Progenitor cell of endocrine pancreas (in vitro differentiated cells): ENCODE results near the gene PINLYP. TPM values are rescaled to one million over a fixed set of nuclear protein-coding genes. Genes with fewer than 3 reads are reported as not detected.

ENCODE experiments used
- DNase-seq: peaks from one replicate; pipeline ENCODE4 v3.0.0; 2021; ENCODE audit warnings: low spot score; ENCODE audit not compliant: unreplicated experiment
- H3K27ac Mint-ChIP-seq: 2 replicates; pipeline ENCODE4 v1.8.0; 2021; ENCODE audit warnings: mild to moderate bottlenecking, moderate library complexity, mixed read lengths
- H3K27me3 Mint-ChIP-seq: 2 replicates; pipeline ENCODE4 v1.8.0; 2021; ENCODE audit warnings: mixed read lengths
- H3K36me3 Mint-ChIP-seq: 2 replicates; pipeline ENCODE4 v1.8.0; 2022; ENCODE audit warnings: mixed read lengths; ENCODE audit not compliant: insufficient read depth
- H3K4me1 Mint-ChIP-seq: 2 replicates; pipeline ENCODE4 v1.8.0; 2021; ENCODE audit warnings: low read depth, mixed read lengths
- H3K4me3 Mint-ChIP-seq: 2 replicates; pipeline ENCODE4 v1.8.0; 2021; ENCODE audit warnings: low read depth, mild to moderate bottlenecking, moderate library complexity, mixed read lengths
- H3K9me3 Mint-ChIP-seq: 2 replicates; pipeline ENCODE4 v1.8.0; 2021; ENCODE audit warnings: low read depth, mixed read lengths
- CTCF ChIP-seq: fragments of 200-600 bp; sonication (generic); IDR thresholded peaks from one replicate; pipeline ENCODE4 v1.5.0; 2021; ENCODE audit warnings: antibody characterized with exemption, mild to moderate bottlenecking; ENCODE audit not compliant: unreplicated experiment
- total RNA-seq: library from RNA; stranded (reverse); gene quantifications from 2 replicates; pipeline ENCODE4 v1.2.1, GENCODE V29; 2021

PINLYP gene
- total RNA-seq, 1 donor from 2014 or later, result 7.7 TPM

DNA sequence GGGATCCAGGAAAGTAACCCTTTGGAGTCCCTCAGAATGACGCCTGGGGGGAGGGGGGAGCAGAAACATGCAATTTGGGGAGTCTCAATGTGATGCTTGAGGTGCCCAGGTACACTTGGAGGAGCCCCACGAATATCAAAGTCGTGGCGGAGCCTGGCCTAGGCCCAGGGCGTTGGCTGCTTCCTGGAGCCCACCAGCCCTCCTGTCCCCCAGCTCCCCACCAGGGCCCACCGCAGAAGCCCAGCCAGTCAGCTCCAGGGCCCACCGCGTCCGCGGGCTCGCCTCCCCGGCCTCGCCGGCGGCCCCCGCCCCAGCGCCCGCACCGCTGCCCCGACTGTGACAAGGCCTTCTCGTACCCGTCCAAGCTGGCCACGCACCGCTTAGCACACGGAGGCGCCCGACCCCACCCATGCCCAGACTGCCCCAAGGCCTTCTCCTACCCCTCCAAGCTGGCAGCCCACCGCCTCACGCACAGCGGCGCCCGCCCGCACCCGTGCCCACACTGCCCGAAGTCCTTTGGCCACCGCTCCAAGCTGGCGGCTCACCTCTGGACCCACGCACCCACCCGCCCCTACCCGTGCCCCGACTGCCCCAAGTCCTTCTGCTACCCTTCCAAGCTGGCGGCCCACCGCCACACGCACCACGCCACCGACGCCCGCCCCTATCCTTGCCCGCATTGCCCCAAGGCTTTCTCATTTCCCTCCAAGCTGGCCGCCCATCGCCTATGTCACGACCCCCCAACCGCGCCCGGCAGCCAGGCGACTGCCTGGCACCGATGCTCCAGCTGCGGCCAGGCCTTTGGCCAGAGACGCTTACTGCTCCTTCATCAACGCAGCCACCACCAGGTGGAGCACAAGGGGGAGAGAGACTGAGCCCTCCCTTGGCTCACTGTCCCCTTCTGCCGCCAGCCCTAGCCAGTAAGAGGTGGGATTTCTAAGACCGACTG is 40.5 kb upstream of the PINLYP start:
- peaks cover 5% of the 10 kb centered on the region for H3K9me3 Mint-ChIP-seq
- peak overlapping the region; percentile 41 for H3K4me3 Mint-ChIP-seq
- H3K4me1 Mint-ChIP-seq, result peaks cover 7% of the 10 kb centered on the region
- H3K27ac Mint-ChIP-seq, result no peak overlapping the region
- no peaks in the 10 kb centered on the region for H3K27me3 Mint-ChIP-seq
- DNase-seq, result peak; percentile 49
- peak; percentile 61 for TF ChIP-seq CTCF
- H3K36me3 Mint-ChIP-seq, result peaks cover 27% of the 10 kb centered on the region

DNA sequence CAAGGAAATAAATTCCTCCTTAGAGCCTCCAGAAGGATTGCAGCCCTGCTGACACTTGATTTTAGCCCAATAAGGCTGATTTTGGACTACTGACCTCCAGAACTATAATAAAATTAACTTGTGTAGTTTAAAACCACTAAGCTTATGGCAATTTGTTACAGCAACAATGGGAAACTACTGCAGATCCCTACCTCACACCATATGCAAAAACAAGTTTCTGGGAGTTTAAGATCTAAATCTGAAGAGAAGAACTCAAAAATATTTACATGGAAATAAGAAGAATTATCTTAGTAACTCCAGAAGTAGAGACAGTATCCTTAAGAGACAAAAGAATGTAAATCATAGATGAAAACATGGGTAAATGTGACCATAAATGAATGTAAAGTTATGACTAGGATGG is 36.7 kb upstream of the PINLYP start:
- Mint-ChIP-seq H3K36me3 (peaks cover 47% of the 10 kb centered on the region), H3K4me3 (no peak overlapping the region), H3K9me3 (peaks cover 5% of the 10 kb centered on the region), H3K4me1 (peaks cover 2% of the 10 kb centered on the region), H3K27ac (no peak overlapping the region), H3K27me3 (no peaks in the 10 kb centered on the region)
- no peak for DNase-seq
- TF ChIP-seq CTCF, result no peak

GRCh38 chr19:43540381-43540780 is 35.2 kb upstream of the PINLYP start:
- no peak for DNase-seq
- Mint-ChIP-seq H3K36me3 (peaks cover 52% of the 10 kb centered on the region), H3K9me3 (peaks cover 5% of the 10 kb centered on the region), H3K4me3 (no peak overlapping the region), H3K4me1 (peaks cover under 1% of the 10 kb centered on the region), H3K27me3 (no peaks in the 10 kb centered on the region), H3K27ac (no peak overlapping the region)
- TF ChIP-seq CTCF, result no peak

- DNase-seq, result no peak
- Mint-ChIP-seq H3K36me3 (peaks cover 50% of the 10 kb centered on the region), H3K4me1 (no peaks in the 10 kb centered on the region), H3K9me3 (peaks cover 5% of the 10 kb centered on the region), H3K27ac (no peak overlapping the region), H3K4me3 (no peak overlapping the region), H3K27me3 (no peaks in the 10 kb centered on the region)
- no peak for TF ChIP-seq CTCF
Observed at GRCh38 chr19:43541920-43542650, 33.5 kb upstream of the PINLYP start.

DNA sequence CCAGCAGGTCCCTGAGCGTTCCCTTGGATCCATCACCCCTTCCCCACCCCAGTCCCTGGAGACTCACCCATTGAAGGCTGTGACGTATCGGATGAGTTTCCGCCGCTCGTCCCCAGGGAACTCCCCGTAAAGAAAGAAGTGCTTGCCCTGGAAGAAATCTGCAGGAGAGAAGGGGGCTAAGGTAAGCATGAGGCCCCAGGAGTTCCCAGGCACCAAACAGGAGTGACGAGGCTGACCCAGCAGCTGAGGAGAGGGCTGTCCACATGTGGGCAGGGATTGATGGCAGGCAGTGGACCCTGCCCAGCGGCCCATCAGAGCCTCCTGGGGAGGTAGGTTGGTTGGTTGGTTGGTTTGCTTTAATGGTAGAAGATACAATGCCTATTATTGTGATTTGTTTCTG is 31.5 kb upstream of the PINLYP start:
- Mint-ChIP-seq H3K9me3 (peaks cover 3% of the 10 kb centered on the region), H3K27ac (no peak overlapping the region), H3K36me3 (peaks cover 44% of the 10 kb centered on the region), H3K27me3 (no peaks in the 10 kb centered on the region), H3K4me1 (no peaks in the 10 kb centered on the region), H3K4me3 (no peak overlapping the region)
- TF ChIP-seq CTCF, result no peak
- DNase-seq, result no peak
